Thoracic aorta (tissue), 2 donors: Measurements from ENCODE around the gene BCAS1. TPM values are rescaled to one million over a fixed set of nuclear protein-coding genes. Genes with fewer than 3 reads are reported as not detected.

ENCODE experiments used
- ATAC-seq: fragments of 150-250 bp; one replicate; pipeline ENCODE4 v1.8.0; 2017; ENCODE audit warnings: low read depth; ENCODE audit not compliant: insufficient number of reproducible peaks, low FRiP score
- DNase-seq: peaks from one replicate; pipeline ENCODE4 v3.0.0-alpha.2; 2020; ENCODE audit warnings: low spot score
- H3K27ac ChIP-seq, 2 donors: fragments of 200-600 bp; sonication (generic); 1 replicate in 1 of 2; 2 replicates in 1 of 2; pipeline ENCODE4 v1.5.1; 2016; ENCODE audit warnings: mild to moderate bottlenecking in 2 of 2, moderate library complexity in 2 of 2
- H3K27me3 ChIP-seq: fragments of 200-600 bp; sonication (generic); replicated peaks from 2 replicates; pipeline ENCODE4 v1.6.0; 2016; ENCODE audit warnings: mild to moderate bottlenecking; ENCODE audit not compliant: insufficient read depth
- H3K36me3 ChIP-seq: fragments of 200-600 bp; sonication (generic); one replicate; pipeline ENCODE4 v1.5.1; 2016
- H3K4me1 ChIP-seq, 2 donors: fragments of 200-600 bp; sonication (generic); 1 replicate in 1 of 2; 2 replicates in 1 of 2; pipeline versions ENCODE4 v1.5.1 to v1.6.0; 2016; ENCODE audit warnings: low read depth in 2 of 2, mild to moderate bottlenecking in 1 of 2; ENCODE audit not compliant: control insufficient read depth in 1 of 2
- H3K4me3 ChIP-seq: fragments of 200-600 bp; sonication (generic); 2 replicates; pipeline ENCODE4 v1.5.1; 2016; ENCODE audit warnings: mild to moderate bottlenecking
- H3K9me3 ChIP-seq: fragments of 200-600 bp; sonication (generic); 2 replicates; pipeline ENCODE4 v1.5.1; 2016
- CTCF ChIP-seq: fragments of 200-600 bp; sonication (generic); IDR thresholded peaks from one replicate; pipeline ENCODE4 v1.5.1; 2019; ENCODE audit warnings: antibody characterized with exemption
- total RNA-seq, 2 donors: library from RNA; depleted of rRNA; stranded (reverse); fragments of >200 nt; gene quantifications; one replicate each; pipeline versions ENCODE4 v1.1.0 to v1.2.3, GENCODE V29; 2016

Gene BCAS1
- total RNA-seq, 2 donors from 2014 or later, result under 0.01 to 3.6 TPM

DNA sequence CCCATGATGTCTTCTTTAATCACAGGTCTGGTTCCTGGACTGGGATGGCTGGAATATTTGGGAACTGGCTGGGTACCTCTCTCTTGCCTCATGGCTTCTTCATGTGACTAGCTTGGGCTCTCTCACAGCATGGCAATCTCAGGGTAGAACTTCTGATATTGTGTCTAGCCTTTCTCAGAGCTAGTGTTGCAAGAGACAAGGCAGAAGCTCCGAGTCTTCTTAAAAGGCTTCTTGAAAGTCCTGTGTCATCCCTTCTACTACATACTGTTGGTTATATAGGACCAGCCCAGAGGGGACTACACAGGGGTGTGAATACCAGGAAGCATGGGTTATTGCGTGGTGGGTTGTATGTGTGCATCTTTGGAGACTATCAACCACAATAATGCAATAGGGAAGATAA, 23.3 kb downstream of the BCAS1 start:
- DNase-seq (no peak), ATAC-seq (no peak)
- Histone ChIP-seq H3K27me3 (no peaks in the 10 kb centered on the region), H3K4me1 (peaks cover 7 to 26% of the 10 kb centered on the region in 2 donors), H3K9me3 (no peaks in the 10 kb centered on the region), H3K27ac (no peak overlapping the region), H3K36me3 (no peaks in the 10 kb centered on the region), H3K4me3 (no peak overlapping the region)
- TF ChIP-seq CTCF, result no peak

DNA sequence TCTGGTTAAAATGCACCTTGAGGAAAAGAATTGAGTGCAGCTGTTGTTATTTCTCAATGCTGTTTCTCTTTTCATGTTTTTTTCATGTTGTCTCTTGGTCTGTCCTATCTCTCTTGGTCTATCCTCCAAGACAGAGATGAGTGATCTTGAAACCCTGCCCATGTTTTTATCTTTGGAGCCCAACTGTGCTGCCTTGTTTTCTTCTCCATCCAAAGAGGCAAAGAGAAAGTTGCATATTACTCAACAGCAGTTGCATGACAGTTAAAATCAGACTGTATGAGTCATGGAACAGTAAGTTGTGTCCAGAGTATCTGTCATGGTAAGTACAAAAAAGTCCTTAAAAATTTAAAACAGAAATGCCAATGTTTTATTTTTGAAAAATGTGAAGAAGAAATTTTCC, 26.2 kb downstream of the BCAS1 start:
- Histone ChIP-seq H3K27me3 (no peaks in the 10 kb centered on the region), H3K36me3 (no peaks in the 10 kb centered on the region), H3K27ac (no peak overlapping the region), H3K4me3 (no peak overlapping the region), H3K9me3 (no peaks in the 10 kb centered on the region), H3K4me1 (peaks cover 5 to 18% of the 10 kb centered on the region in 2 donors)
- TF ChIP-seq CTCF, result no peak
- ATAC-seq (no peak), DNase-seq (no peak)

GRCh38 chr20:54043076-54043967, 27.1 kb downstream of the BCAS1 start:
- DNase-seq (no peak), ATAC-seq (no peak)
- no peak overlapping the region for H3K27ac ChIP-seq

GRCh38 chr20:54042021-54042420, 28.4 kb downstream of the BCAS1 start:
- Histone ChIP-seq H3K36me3 (no peaks in the 10 kb centered on the region), H3K27me3 (no peaks in the 10 kb centered on the region), H3K4me1 (peaks cover 4 to 5% of the 10 kb centered on the region in 2 donors), H3K4me3 (no peak overlapping the region), H3K9me3 (no peaks in the 10 kb centered on the region), H3K27ac (no peak overlapping the region)
- no peak for TF ChIP-seq CTCF
- ATAC-seq (no peak), DNase-seq (no peak)

More at GRCh38 chr20:54043076-54043967, 27.1 kb downstream of the BCAS1 start:
- no peak for TF ChIP-seq CTCF
- Histone ChIP-seq H3K4me1 (peaks cover 4 to 11% of the 10 kb centered on the region in 2 donors), H3K36me3 (no peaks in the 10 kb centered on the region), H3K27me3 (no peaks in the 10 kb centered on the region), H3K4me3 (no peak overlapping the region), H3K9me3 (no peaks in the 10 kb centered on the region)

- DNase-seq, result no peak
- H3K4me3 ChIP-seq, result no peak overlapping the region
- no peaks in the 10 kb centered on the region for H3K36me3 ChIP-seq
- H3K9me3 ChIP-seq, result no peaks in the 10 kb centered on the region
- H3K4me1 ChIP-seq, result peaks cover 4 to 5% of the 10 kb centered on the region in 2 donors
- no peak for TF ChIP-seq CTCF
- no peaks in the 10 kb centered on the region for H3K27me3 ChIP-seq
- no peak overlapping the region for H3K27ac ChIP-seq
- ATAC-seq, result no peak
Observed at GRCh38 chr20:54041336-54041735, 29.1 kb downstream of the BCAS1 start.
